Keratinocyte (primary cell): Measurements from ENCODE around the gene TGOLN2. TPM values are rescaled to one million over a fixed set of nuclear protein-coding genes. Genes with fewer than 3 reads are reported as not detected.
"Not testable (repeated sequence)": the region's sequence is repeated elsewhere in the genome, so short reads cannot be mapped to it uniquely, and the experiment has no call there.

Source experiments
- DNase-seq: peaks from one replicate; pipeline ENCODE4 v3.0.0-alpha.2; 2011; ENCODE audit warnings: low read depth, missing footprints, low spot score
- FAIRE-seq: peaks from 2 replicates; lab custom pipeline; 2011; peaks lifted over from hg19 to GRCh38; lab: Jason Lieb, UNC
- H2AFZ ChIP-seq: 2 replicates; pipeline ENCODE4 v1.6.0; 2012; ENCODE audit warnings: low read length, control low read depth, inconsistent platforms; ENCODE audit not compliant: control insufficient read depth
- H3K27ac ChIP-seq: 2 replicates; pipeline ENCODE4 v1.5.1; 2011; ENCODE audit warnings: low read length; ENCODE audit not compliant: control insufficient read depth, insufficient read depth
- H3K27me3 ChIP-seq: 3 replicates; pipeline ENCODE4 v1.6.0; 2011; ENCODE audit warnings: low read length; ENCODE audit not compliant: control insufficient read depth, insufficient read depth; ENCODE audit errors: extremely low read depth
- H3K36me3 ChIP-seq, 2 experiments: 2 replicates in 1 of 2; 3 replicates in 1 of 2; pipeline ENCODE4 v1.5.1; 2011; ENCODE audit warnings: low read length in 2 of 2, mild to moderate bottlenecking in 1 of 2; ENCODE audit not compliant: control insufficient read depth in 2 of 2, insufficient read depth in 2 of 2; ENCODE audit errors: extremely low read depth in 1 of 2
- H3K4me1 ChIP-seq: 3 replicates; pipeline ENCODE4 v1.5.1; 2011; ENCODE audit warnings: low read length; ENCODE audit not compliant: control insufficient read depth, insufficient read depth; ENCODE audit errors: extremely low read depth
- H3K4me2 ChIP-seq: 3 replicates; pipeline ENCODE4 v1.6.0; 2011; ENCODE audit warnings: low read depth, low read length; ENCODE audit not compliant: control insufficient read depth, insufficient read depth; ENCODE audit errors: extremely low read depth
- H3K4me3 ChIP-seq, 3 experiments: fragments of 200-600 bp in 1 of 3; sonication (generic) in 1 of 3; 2 replicates in 2 of 3; 3 replicates in 1 of 3; pipeline ENCODE4 v1.5.1; 2011 to 2016; ENCODE audit warnings: low read length in 3 of 3, mild to moderate bottlenecking in 3 of 3, control low read depth in 2 of 3, inconsistent platforms in 1 of 3, low read depth in 1 of 3, mixed read lengths in 1 of 3, mixed run types in 1 of 3, moderate library complexity in 1 of 3; ENCODE audit not compliant: control insufficient read depth in 2 of 3, insufficient read depth in 2 of 3; ENCODE audit errors: extremely low read depth in 1 of 3
- H3K79me2 ChIP-seq: 2 replicates; pipeline ENCODE4 v1.6.0; 2012; ENCODE audit warnings: low read length; ENCODE audit not compliant: control insufficient read depth, insufficient read depth
- H3K9ac ChIP-seq: 3 replicates; pipeline ENCODE4 v1.6.0; 2011; ENCODE audit warnings: low read length; ENCODE audit not compliant: control insufficient read depth, insufficient read depth; ENCODE audit errors: extremely low read depth
- H3K9me1 ChIP-seq: 3 replicates; pipeline ENCODE4 v1.6.0; 2011; ENCODE audit warnings: low read length; ENCODE audit not compliant: control insufficient read depth, insufficient read depth; ENCODE audit errors: extremely low read depth
- H3K9me3 ChIP-seq: 2 replicates; pipeline ENCODE4 v1.5.1; 2012; ENCODE audit warnings: low read depth, low read length; ENCODE audit not compliant: control insufficient read depth
- H4K20me1 ChIP-seq: 3 replicates; pipeline ENCODE4 v1.6.0; 2011; ENCODE audit warnings: low read length; ENCODE audit not compliant: control insufficient read depth, insufficient read depth; ENCODE audit errors: extremely low read depth
- CTCF ChIP-seq, 3 experiments: IDR thresholded peaks in 1 of 3; conservative IDR thresholded peaks in 1 of 3; optimal IDR thresholded peaks in 1 of 3; 2 replicates in 2 of 3; 3 replicates in 1 of 3; pipeline versions ENCODE3 to v1.5.1; 2011; ENCODE audit warnings: low read length in 3 of 3, mild to moderate bottlenecking in 3 of 3, moderate library complexity in 2 of 3, control low read depth in 1 of 3, inconsistent platforms in 1 of 3; ENCODE audit not compliant: insufficient read depth in 2 of 3; ENCODE audit errors: extremely low read depth in 1 of 3
- EZH2 ChIP-seq: IDR thresholded peaks from one replicate; pipeline ENCODE4 v1.6.1; 2012; ENCODE audit warnings: inconsistent platforms, mild to moderate bottlenecking, low read length, moderate library complexity
- dilution Hi-C: fragments of 300-500 bp; cut with MboI; formaldehyde crosslinking; loops from one replicate; pipeline ENCODE4 v1.7.0; 2020; ENCODE audit warnings: low sequenced_read_pairs; ENCODE audit not compliant: extremely low pct_ligation_motif_present
- polyA plus RNA-seq, 5 experiments: library from polyadenylated mRNA; depleted of rRNA in 3 of 5; stranded (reverse) in 3 of 5; stranded (forward) in 1 of 5; unstranded in 1 of 5; fragments of >200 nt; gene quantifications; 1 replicate in 1 of 5; 2 replicates in 3 of 5; 3 replicates in 1 of 5; pipeline versions ENCODE4 v1.2.1 to v1.2.3, GENCODE V29; 2011 to 2012; ENCODE audit warnings: missing spikeins in 2 of 5, low read depth in 1 of 5, low replicate concordance in 1 of 5

Gene TGOLN2
- polyA plus RNA-seq, 1 donor (not counting 4 experiments of a cell fraction or from before 2014, with no cell fraction given) = 43.3 TPM

DNA sequence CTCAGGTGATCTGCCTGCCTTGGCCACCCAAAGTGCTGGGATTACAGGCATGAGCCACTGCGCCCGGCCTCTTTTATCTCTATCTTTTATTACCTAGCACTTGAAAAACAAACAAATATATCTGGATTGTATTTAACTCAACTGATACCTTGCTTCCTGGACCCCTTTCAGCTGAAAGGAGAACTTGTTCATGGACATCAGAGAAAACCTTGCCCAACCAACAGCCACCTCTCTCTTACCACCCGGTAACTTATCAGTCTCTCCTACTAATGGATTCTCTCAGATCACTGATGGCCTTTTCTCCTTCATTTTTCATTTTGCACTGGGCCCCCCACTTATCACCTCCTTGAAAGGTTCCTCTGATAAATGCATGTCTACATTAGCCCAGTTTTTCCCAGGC lies 19.8 kb upstream of the TGOLN2 start:
- Histone ChIP-seq H4K20me1 (no peaks in the 10 kb centered on the region), H3K4me2 (no peak overlapping the region), H3K9me1 (no peaks in the 10 kb centered on the region), H3K27ac (no peak overlapping the region), H3K79me2 (peaks cover 14% of the 10 kb centered on the region), H3K36me3 (peaks cover 47 to 60% of the 10 kb centered on the region in 2 experiments), H3K27me3 (no peaks in the 10 kb centered on the region), H3K4me1 (peaks cover 2% of the 10 kb centered on the region), H3K9me3 (no peaks in the 10 kb centered on the region), H3K4me3 (no peak overlapping the region), H3K9ac (no peak overlapping the region), H2AFZ (no peak overlapping the region)
- no peak for TF ChIP-seq EZH2
- no peak for TF ChIP-seq CTCF (optimal IDR thresholded peaks at IDR 0.05 in 1 of 3, IDR thresholded peaks at IDR 0.05 in 1 of 3, conservative IDR thresholded peaks at IDR 0.05 in 1 of 3; ENCODE audit: extremely low read depth in 1 of 3, insufficient read depth in 2 of 3, low read length in 3 of 3)
- dilution Hi-C loops = no loop called here
- FAIRE-seq = no peak
- DNase-seq = no peak

GRCh38 chr2:85344356-85344954 lies 16.7 kb upstream of the TGOLN2 start:
- Histone ChIP-seq H3K36me3 (peaks cover 29 to 37% of the 10 kb centered on the region in 2 experiments), H3K79me2 (no peaks in the 10 kb centered on the region), H2AFZ (no peak overlapping the region), H3K27ac (no peak overlapping the region), H3K9me3 (no peaks in the 10 kb centered on the region), H3K4me1 (no peaks in the 10 kb centered on the region), H3K4me3 (no peak overlapping the region), H3K9me1 (no peaks in the 10 kb centered on the region), H4K20me1 (no peaks in the 10 kb centered on the region), H3K4me2 (no peak overlapping the region), H3K9ac (no peak overlapping the region), H3K27me3 (no peaks in the 10 kb centered on the region)
- DNase-seq (no peak), FAIRE-seq (no peak)
- TF ChIP-seq CTCF (optimal IDR thresholded peaks at IDR 0.05 in 1 of 3, IDR thresholded peaks at IDR 0.05 in 1 of 3, conservative IDR thresholded peaks at IDR 0.05 in 1 of 3; ENCODE audit: extremely low read depth in 1 of 3, insufficient read depth in 2 of 3, low read length in 3 of 3) (no peak), EZH2 (no peak)
- dilution Hi-C loops = no loop called here

GRCh38 chr2:85343207-85343895 lies 15.6 kb upstream of the TGOLN2 start:
- DNase-seq, H3K9ac ChIP-seq, H3K27me3 ChIP-seq, H3K27ac ChIP-seq, H3K4me2 ChIP-seq, H3K9me3 ChIP-seq, H3K4me3 ChIP-seq, FAIRE-seq, H3K9me1 ChIP-seq, H3K79me2 ChIP-seq, H4K20me1 ChIP-seq, dilution Hi-C loops, H3K4me1 ChIP-seq, H2AFZ ChIP-seq: not testable (repeated sequence)
- H3K36me3 ChIP-seq = peaks cover 23 to 33% of the 10 kb centered on the region in 2 experiments
